GM19438 (cell line): ENCODE results near the gene ACHE.
A peak's percentile ranks its signal among the peaks of the same experiment; 100 is the strongest.
"Not testable (repeated sequence)": the region's sequence is repeated elsewhere in the genome, so short reads cannot be mapped to it uniquely, and the experiment has no call there.

Source experiments
- ATAC-seq: cut with Tn5 transposase; IDR thresholded peaks from one replicate; pipeline ENCODE4 v1.9.1; 2021; ENCODE audit warnings: low read depth; ENCODE audit not compliant: unreplicated experiment

Gene ACHE

DNA sequence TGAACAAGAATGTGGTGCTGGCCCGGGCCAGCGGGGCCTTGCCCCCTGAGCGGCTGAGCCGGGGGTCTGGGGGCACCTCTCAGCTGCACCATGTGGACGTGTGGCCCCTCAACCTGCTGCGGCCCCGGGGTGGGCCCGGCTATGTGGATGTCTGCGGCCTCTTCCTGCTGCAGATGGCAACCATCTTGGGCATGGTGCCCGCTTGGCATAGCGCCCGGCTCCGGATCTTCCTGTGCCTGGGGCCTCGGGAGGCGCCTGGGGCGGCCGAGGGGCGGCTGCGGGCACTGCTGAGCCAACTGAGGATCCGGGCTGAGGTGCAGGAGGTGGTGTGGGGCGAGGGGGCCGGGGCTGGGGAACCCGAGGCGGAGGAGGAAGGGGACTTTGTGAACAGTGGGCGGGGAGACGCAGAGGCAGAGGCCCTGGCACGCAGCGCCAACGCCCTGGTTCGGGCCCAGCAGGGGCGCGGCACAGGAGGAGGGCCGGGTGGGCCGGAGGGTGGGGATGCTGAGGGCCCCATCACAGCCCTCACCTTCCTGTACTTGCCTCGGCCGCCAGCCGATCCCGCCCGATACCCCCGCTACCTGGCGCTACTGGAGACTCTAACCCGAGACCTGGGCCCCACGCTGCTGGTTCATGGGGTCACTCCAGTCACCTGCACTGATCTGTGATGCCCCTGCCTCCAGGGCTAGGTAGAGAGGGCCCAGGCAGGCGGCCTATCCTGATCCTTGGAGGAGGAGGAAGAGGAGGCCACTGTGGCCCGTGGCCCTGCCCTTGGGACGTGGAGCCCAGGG, 29.6 kb downstream of the ACHE start:
- ATAC-seq = no peak

DNA sequence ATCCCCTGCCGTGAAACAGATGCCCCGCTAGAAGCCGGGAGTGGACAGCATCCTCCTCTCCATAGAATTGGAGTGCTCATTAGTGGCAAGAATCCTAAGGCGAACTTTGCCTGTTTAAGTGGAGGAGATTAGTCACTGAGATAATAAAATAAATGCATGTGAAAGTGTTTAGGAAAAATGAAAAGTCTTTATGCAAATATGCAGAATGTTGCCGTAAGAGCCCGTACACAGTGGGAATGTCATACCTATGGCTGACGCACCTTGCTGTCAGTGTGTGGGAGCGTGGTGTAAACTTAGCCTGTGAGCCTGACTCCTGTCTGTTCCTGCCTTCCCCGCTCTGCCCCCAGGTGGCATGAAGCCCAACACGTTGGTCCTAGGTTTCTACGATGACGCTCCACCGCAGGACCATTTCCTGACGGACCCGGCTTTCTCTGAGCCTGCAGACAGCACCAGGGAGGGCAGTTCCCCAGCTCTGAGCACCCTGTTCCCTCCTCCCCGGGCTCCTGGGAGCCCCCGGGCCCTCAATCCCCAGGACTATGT, 30.2 kb downstream of the ACHE start:
- no peak for ATAC-seq

DNA sequence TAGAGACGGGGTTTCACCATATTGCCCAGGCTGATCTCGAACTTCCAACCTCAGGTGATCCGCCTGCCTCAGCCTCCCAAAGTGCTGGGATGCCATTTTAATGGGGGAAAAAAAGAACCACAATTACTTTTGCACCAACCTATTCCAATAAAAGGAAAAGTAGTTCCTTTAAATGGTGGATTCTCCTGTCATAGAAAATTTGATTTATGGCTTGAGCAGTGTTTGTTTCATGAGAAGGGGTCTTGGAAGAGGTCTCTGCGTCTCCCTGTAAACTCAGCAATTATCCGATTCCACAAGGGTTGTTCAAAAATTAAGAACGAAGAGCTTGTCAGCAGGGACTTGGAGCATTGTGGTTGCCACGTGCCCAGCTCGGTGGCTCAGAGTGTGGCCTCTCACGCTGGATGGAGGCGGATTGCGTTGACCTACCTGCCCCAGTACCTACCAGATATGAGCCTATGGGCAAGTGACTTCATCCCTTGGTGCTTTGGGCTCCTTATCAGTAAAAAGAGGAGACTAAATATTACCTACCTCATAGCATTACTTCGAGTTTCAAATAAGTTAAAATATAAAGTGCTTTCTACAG, 31.3 kb downstream of the ACHE start:
- ATAC-seq = no peak

DNA sequence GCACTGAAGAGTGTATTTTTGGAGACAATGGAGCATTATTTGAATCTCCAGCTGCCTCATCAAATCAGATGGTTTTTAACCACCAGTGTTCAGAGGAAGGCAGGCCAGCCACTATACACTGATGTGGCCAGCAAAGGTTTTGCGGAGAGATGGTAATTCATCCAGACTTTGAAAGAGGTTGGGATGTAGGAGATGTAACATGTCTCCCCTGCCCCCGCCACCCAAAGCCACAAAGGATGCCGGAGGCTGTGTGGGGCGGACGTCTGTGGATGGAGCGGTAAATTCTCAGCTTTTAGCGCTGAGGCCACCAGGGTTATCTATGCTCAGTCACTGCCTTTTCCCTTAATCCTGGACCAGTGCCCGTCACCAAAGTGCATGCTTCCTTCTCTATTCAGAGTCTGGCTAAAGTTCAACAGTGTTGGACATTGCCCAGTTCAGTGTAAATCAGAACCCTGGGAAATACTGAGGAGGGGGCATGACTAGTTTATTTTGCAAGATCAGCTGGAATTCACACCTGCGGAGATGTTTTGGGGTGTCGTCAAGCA, 32.2 kb downstream of the ACHE start:
- no peak for ATAC-seq

DNA sequence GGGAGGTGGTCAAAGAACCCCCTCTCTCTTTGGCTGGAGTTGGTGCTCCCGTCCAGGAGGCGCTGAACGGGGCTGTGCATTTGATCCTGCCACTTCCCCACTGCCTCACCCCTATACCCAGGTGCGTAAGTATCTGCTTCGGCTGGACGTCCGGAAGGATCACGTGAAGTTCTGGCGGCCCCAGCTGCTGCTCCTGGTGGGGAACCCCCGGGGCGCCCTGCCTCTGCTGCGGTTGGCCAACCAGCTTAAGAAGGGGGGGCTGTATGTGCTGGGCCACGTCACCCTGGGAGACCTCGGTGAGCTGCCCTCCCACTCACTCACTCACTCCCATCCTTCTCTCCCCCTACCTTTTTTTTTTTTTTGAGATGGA, 34.1 kb downstream of the ACHE start:
- ATAC-seq = no peak

DNA sequence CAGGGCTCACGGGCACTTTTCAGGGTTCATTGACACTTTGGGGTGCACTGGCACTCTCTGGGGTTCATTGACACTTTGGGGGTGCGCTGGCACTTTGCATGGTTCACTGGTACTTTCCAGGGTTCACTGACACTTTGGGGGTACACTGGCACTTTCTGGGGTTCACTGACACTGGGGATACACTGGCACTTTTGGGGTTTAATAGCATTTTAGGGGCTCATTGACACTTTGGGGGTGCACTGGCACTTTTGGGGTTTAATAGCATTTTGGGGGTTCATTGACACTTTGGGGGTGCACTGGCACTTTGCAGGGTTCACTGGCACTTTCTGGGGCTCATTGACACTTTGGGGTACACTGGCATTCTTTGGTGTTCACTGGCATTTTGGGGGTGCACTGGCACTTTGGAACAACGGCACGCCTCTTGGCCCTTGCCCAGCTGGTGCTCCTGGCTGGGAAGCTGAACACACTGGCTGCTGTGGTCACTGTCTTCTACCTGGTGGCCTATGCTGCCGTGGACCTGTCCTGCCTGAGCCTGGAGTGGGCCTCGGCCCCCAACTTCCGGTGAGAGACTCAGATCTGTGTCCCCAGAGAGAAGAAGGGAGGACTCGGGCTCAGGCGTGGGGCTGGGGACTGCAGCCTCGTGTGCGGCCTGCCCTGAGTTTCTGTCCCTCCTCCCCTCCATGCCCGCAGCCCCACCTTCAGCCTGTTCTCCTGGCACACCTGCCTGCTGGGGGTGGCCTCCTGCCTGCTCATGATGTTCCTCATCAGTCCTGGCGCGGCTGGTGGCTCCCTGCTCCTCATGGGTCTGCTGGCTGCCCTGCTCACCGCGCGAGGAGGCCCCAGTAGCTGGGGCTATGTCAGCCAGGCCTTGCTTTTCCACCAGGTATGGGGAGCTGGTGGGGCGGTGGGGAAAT, 34.7 kb downstream of the ACHE start:
- no peak for ATAC-seq

DNA sequence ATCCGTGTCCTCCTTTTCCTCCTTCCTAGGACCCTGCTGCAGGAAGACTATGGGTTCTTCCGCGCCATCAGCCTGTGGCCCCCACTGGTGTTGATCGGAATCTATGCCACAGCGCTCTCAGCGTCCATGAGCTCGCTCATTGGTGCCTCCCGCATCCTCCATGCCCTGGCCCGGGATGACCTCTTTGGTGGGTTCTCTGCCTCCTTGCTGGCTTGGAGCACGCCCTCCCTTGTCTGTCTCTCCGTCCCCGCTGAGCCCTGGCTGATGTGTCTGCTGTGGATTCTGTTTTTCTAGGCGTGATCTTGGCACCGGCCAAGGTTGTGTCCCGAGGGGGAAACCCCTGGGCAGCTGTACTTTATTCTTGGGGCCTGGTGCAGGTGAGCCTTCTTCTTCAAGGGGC, 35.8 kb downstream of the ACHE start:
- ATAC-seq = no peak

DNA sequence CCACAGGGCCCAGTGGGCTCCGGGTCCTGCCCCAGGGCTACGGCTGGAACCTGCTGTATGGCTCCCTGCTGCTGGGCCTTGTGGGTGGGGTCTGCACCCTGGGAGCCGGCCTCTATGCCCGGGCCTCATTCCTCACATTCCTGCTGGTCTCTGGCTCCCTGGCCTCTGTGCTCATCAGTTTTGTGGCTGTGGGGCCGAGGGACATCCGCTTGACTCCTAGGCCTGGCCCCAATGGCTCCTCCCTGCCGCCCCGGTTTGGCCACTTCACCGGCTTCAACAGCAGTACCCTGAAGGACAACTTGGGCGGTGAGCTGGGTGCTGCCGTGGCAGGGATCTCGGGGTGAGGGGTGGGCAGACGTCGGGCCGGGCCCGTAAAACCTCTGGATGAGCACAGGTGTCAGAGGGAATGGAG, 38.8 kb downstream of the ACHE start:
- no peak for ATAC-seq

DNA sequence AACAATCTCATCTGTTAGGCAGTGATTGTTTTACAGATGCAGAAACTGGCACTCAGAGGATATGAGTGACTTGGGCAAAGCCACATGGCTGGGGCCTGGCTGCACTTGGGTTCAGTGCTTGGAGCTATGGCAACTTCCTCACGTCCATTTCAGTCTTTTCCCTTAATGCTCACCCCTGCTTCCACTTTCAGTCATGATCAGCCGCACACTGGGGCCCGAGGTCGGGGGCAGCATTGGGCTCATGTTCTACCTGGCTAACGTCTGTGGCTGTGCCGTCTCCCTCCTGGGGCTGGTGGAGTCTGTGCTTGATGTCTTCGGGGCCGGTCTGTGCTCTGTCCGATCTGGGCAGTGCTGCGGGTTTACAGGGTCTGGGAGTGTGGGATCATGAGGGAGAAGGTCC, 40.2 kb downstream of the ACHE start:
- no peak for ATAC-seq

DNA sequence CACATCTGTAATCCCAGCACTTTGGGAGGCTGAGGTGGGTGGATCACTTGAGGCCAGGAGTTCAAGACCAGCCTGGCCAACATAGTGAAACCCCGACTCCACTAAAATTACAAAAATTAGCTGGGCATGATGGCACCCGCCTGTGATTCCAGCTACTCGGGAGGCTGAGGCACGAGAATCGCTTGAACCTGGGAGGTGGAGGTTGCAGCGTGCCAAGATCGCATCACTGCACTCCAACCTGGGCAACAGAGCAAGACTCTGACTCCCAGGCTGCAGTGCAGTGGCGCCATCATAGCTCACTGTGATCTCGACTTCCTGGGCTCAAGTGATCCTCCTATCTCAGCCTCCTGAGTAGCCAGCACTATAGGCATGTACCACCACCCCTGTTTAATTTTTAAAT, 40.8 kb downstream of the ACHE start:
- ATAC-seq = not testable (repeated sequence)

DNA sequence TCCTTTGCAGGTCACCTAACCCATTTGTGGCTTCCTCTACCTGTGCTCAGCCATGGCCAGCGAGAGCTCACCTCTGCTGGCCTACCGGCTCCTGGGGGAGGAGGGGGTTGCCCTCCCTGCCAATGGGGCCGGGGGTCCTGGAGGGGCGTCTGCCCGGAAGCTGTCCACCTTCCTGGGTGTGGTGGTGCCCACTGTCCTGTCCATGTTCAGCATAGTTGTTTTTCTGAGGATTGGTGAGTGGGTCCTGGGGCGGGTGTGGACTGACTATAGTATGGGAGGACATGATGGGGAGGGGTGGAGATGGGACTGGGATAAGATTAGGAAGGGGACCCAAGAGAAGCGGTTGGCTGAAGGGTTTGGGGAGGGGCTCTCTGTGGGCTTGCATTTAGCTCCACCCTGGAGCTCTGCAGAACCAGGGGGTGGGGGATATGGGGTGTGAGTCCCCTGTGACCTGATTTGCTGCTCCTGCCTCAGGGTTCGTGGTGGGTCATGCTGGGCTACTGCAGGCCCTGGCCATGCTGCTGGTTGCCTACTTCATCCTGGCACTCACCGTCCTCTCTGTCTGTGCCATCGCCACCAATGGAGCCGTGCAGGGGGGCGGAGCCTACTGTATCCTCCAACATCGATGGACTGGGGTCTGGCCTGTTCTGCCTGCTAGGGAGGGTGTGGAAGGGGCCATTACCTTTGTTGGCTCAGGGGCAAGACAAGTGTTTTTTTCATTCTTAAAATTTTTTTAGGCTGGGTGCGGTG, 41.4 kb downstream of the ACHE start:
- ATAC-seq = no peak

DNA sequence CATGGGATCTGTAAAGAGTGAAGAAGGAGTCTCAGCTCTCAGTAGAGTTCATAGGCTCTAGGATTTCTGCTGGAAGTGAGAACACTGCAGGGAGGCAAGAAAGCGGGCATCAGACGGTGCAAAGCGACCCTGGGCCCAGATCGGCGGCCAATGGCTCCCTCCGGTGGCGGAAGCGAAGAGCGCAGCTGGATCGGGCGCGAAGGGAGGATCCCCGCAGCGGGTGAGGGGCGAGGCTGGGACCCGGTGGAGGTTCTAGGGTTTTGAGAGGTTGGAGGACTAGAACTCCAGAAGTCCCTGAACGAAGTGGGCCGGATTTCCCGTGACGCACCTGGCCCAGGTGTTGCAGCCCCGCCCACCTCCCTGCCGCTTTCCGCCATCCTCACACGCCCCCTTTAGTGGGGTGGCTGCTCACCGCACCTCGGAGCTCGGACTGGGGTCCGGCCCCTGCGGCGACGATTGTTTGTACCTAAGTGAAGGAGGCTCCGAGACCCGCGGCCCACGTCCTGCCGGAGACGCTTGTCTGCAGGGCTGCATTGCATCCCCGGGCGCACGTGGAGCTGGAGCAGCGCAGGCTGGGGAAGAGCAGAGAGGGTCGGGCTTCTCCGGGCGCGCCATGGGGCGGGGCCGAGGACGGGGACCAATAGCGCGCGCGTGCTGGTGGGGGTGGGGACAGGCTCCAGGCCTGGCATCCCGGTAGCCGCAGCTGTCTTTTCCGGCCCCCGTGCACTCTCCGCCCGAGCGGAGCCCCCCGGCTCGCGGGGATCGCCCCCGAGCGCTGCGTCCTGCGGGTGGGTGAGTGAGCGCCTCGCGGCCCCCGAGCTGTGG, 43.4 kb downstream of the ACHE start, which contains the start of gene SLC12A9:
Gene SLC12A9 (plus strand): TSS at position 666 of the 825 bp plus-strand sequence. CDS start 1,485 bp downstream, outside the sequence.
- peak; percentile 92 for ATAC-seq

DNA sequence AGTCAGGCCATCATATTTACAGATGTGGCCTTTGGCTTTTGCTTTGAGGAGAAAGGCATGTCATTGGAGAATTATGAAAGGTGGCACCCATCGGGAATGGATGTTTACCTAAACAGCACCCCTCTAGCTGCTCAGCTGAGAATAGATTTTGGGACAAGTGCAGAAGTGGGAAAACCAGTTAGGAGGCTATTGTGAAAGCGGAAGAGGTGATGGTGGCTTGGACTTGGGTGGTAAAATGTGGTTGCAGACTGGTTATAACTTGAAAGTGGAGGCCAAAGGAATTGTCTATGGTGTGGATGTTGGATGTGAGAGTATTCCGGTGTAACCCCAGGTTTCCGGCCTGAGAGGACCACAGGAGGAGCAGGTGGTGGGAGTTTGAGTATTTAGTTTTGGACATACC, 48.3 kb downstream of the ACHE start:
- no peak for ATAC-seq

DNA sequence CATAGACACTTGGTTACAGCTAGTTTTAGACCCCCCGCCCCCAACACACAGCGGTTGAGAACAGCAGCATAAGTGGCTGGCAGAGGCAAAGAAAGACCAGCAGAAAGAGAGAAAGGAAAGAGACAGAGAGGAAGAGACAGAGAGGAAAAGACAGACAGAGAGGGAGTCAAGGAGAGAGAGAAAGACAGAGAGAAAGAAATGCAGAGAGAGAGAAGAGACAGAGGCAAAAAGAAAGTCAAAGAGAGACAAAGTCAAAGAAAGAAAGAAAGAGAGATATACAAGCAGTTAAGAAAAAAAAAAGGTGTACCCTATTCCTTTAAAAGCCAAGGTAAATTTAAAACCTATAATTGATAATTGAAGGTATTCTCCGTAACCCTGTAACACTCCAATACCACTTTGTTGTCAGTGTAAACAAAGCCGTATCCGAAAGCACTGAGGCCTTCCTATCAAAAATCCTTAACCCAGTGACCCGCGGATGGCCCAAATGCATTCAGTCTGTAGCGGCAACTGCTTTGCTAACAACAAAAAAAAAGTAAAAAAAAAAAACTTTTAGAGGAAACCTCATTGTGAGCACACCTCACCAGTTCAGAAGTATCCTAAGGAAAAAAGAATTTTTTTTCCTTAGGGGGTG, 55.1 kb downstream of the ACHE start:
- no peak for ATAC-seq
